HK-2 (cell line): Measurements from ENCODE around the gene ELF4.
A peak's percentile ranks its signal among the peaks of the same experiment; 100 is the strongest.

Experiments
- DNase-seq: peaks from one replicate; pipeline ENCODE4 v3.0.0-alpha.2; 2018; ENCODE audit not compliant: unreplicated experiment

ELF4 gene

DNA sequence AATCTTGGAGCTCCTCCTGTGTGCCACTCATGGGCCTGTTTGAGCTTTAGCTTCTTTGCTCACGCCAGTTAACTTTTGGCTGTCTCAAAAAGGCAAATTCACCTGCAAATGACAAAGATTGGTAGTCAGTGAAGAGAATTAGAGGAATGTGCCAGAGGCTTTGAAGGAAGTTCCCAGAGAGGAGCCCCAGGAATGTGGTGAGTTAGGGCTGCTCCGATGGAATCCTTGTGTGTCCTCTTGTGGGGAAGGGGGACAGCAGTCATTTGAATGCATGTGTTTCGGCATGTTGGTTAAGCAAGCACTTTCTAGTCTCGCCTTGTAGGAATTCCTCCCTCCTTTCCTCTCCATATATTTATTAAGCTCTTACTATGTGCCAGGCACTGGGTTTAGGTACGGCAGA lies 62.9 kb downstream of the ELF4 start:
- DNase-seq, result no peak

DNA sequence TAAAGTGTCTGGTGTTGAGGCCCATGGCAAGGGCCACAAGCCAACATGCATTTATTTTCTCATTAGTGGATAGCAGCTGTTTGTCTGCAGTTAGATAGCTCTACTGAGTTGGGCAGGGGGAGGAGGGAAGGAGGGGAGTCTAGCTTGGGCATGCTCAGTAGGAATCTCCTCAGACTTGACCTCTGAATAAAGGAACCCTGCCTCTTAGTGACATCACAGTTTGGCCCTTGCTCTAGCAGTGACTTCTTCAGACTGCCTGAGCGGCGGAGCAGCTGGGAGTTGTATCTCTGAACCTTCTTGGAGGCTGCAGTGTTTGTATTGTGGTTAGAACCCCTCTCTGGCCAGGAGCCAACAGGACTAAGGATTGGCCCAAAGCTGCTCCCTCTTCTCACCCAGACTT lies 70.5 kb downstream of the ELF4 start:
- DNase-seq, result no peak

DNA sequence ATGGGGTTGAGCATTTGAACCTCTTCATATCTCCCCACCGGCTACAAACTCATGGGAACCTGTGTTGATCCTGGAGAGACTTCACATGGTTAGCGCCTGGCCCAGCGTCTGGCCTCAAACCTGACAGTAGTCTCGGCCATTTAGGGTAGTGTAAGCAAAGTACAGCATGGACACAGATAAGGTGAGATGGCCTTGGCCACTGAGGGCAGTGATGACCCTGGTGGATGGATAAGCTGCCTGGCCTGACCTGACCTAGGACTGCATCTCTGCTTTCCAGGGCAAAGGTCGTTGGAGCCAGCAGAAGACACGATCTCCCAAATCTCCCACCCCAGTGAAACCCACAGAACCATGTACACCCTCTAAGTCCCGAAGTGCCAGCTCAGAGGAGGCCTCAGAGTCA lies 76.1 kb downstream of the ELF4 start:
- no peak for DNase-seq

DNA sequence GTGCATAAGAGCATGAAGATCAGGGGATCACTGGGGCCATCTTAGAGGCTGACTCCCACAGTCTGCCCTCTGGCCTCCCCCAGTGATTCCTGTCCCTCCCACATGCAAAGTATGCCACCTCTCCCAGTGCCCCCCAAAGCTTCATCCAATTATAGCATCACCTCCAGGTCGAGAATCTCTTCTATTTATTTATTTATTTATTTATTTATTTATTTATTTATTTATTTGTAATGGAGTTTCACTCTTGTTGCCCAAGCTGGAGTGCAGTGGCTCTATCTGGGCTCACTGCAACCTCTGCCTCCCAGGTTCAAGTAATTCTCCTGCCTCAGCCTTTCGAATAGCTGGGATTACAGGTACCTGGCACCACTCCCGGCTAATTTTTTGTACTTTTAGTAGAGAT lies 77.7 kb downstream of the ELF4 start:
- no peak for DNase-seq

DNA sequence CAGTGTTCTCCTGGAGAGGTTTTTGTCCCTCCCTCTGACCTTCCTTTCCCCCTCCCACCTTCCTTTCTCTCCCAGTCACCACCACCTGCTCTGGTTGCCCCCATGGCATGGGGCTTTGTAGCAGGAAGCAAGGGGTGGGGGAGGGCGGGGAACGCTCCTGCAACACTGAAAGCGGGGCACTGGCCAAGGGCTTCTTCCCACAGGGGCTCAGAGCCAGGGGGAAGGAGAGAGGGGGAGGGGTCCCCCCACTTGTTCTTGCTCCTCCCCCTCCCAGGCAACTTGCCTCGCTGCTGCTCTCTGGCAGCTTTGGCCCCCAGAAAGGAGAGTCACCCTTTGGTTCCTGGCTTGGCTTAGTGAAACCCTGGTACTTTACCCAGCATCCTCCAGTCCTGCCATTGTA lies 79.5 kb downstream of the ELF4 start:
- DNase-seq, result no peak

DNA sequence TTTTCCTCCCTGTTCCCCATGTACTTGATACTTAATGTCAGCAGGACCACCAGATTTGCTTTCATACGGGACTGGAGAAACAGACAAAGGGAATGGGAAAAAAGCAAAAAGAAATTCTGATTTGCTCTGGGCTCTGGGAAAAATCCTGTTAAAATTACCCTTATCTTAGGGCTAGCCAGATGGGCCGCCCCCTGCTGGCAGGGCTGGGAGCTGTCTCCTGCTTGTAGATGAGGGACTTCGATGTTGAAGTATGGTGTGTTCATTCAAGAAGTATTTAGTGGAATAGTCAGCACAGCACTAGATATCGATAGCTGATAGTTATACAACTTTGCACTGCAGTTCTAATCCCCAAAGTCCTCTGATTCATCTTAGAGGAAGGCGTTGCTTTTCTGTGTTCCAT lies 82.1 kb downstream of the ELF4 start:
- DNase-seq, result peak; percentile 18

DNA sequence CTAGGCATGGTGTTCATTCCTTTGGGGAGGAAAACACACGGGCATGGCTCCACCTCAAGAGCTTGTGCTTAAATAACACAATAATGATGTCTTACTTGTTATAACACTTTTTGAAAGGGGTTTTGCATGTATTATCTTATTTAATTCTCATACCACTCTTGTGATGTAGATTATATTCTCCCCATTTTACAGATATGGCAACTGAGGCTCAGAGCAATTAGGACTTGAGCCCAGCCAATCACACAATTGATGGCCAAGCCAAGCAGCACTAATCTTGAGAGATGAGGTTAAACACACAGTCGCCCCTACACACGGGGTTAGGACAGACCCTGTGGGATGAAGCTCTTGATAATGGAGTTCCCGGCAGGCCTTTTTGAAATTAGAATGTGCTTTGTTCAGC lies 82.7 kb downstream of the ELF4 start:
- DNase-seq, result no peak

DNA sequence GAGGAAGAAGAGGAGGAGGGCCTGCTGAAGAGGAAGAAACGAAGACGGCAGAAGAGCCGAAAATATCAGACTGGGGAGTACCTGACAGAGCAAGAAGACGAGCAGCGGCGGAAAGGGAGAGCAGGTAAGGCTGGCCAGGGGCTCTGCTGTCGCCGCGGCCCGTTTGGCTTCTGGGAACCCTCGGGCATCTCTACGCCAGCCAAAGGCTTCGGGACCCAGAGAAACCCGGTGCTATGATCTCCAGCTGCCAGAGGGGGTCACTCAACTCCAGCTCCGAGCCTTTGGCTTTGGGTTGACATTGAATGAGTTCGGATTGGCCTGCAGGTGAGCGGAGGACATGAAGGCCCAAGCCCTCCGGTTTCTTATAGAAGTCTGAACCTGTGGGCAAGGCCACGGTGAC lies 85.0 kb downstream of the ELF4 start:
- no peak for DNase-seq

DNA sequence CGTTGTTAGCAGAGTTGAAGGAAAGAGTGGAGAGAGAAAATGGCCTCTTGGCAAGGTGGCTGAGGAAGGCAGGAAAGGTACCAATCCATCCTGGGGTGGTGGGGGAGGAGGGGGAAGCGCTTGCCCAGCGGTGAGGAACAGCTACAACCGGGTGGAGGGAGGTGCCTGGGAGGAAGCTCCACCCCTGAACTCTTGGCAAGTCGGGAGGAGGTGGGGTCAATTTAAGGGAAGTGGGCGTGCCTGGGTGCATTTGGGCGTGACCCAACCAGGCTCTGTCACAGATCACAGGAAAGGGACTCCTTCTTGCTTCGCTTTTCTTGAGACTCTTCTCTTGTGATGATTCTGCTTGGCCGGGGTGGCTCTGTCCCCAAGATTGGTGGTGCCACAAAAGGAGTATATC lies 86.2 kb downstream of the ELF4 start:
- DNase-seq, result peak; percentile 57

DNA sequence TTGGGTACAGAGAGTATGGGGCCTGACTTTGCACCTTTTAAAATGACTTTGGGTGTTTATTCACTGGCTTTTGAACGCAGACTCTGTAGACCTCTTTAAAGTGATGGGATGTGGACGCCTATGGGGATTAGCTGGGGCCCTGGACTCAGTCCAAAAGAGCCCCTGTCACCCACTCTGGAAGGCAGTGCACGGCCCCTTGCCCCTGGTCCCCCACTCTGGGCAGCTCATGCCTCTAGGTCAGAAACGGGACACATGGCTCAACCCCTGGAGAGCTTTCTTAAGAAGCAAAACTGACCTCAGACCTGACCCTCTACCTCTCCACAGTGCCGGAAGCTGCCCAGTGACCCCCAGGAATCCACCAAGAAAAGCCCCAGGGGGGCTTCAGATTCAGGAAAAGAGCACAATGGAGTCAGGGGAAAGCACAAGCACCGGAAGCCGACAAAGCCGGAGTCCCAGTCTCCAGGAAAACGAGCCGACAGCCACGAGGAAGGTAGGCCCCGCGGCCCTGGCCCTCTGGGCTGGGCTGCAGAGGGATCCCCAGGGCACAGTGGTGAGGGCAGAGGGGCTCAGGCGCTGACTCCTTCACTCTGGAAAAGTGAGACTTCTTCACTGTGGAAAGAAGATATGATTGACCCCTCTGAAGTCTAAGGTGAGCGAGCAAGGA lies 89.5 kb downstream of the ELF4 start:
- DNase-seq, result no peak

DNA sequence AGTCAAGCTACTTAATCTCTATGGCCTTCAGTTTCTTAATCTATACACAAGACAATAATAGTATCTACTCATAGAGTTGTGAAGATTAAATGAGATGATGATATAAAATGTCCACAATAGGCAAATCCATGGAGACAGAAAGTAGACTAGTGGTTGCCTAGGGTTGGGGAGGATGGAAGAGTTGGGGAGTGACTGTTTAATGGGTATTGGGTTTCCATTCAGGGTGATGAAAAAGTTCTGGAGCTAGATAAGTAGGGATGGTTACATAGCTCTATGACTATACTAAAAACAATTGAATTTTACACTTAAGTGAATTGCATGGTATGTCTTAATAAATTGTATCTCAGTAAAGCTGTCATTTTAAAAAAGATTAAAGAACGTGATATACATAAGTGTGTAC lies 92.2 kb downstream of the ELF4 start:
- no peak for DNase-seq

DNA sequence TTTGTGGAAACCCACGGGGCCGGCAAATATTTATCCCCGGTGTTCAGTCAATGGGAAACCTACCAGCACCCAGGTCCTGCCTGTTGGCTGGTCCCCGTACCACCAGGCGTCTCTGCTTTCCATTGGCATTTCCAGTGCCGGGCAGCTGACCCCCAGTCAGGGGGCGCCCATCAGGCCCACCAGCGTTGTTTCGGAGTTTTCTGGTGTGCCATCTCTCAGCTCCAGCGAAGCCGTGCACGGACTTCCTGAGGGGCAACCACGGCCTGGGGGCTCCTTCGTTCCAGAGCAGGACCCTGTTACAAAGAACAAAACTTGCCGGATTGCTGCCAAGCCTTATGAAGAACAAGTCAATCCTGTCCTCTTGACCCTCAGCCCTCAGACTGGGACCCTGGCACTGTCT lies 95.1 kb downstream of the ELF4 start:
- no peak for DNase-seq
